Cardiac muscle cell (in vitro differentiated cells and primary cell): ENCODE measurements around the gene RNASE7. TPM values are rescaled to one million over a fixed set of nuclear protein-coding genes. Genes with fewer than 3 reads are reported as not detected.

ENCODE experiments used
- DNase-seq, 2 donors: peaks; one replicate each; pipeline versions ENCODE4 v3.0.0 to v3.0.0-alpha.2; 2010 to 2017; ENCODE audit warnings: low read depth in 1 of 2, low spot score in 1 of 2
- H3K27ac ChIP-seq: fragments of 200-600 bp; sonication (generic); 2 replicates; pipeline ENCODE4 v1.5.1; 2016
- H3K27me3 ChIP-seq: fragments of 200-600 bp; sonication (generic); 2 replicates; pipeline ENCODE4 v1.6.0; 2016; ENCODE audit warnings: control low read depth
- H3K36me3 ChIP-seq: fragments of 200-600 bp; sonication (generic); 2 replicates; pipeline ENCODE4 v1.5.1; 2016; ENCODE audit warnings: control low read depth
- H3K4me1 ChIP-seq: fragments of 200-600 bp; sonication (generic); 2 replicates; pipeline ENCODE4 v1.8.1; 2017; ENCODE audit warnings: low read depth, mild to moderate bottlenecking, mixed run types
- H3K4me3 ChIP-seq: fragments of 200-600 bp; sonication (generic); 2 replicates; pipeline ENCODE4 v1.5.1; 2016; ENCODE audit warnings: mild to moderate bottlenecking
- H3K9me3 ChIP-seq: fragments of 200-600 bp; sonication (generic); 2 replicates; pipeline ENCODE4 v1.5.1; 2017; ENCODE audit warnings: low read depth, mild to moderate bottlenecking, control low read depth
- polyA plus RNA-seq: library from polyadenylated mRNA; unstranded; fragments of >200 nt; fragmentation: Nextera tagmentation; extraction: Ambion mirVana; gene quantifications from 2 replicates; pipeline ENCODE4 v1.2.1, GENCODE V29; 2016
- total RNA-seq: library from RNA; depleted of rRNA; stranded (reverse); fragments of >200 nt; gene quantifications from 2 replicates; pipeline ENCODE4 v1.2.3, GENCODE V29; 2016
- TF ChIP-seq, protein P1 (sequence below): IDR thresholded peaks from 2 replicates; pipeline ENCODE4 v1.5.1; 2012; ENCODE audit warnings: low read depth, mild to moderate bottlenecking, low read length

RNASE7 gene
- total and polyA plus RNA-seq, 2 experiments from 2014 or later, result not detected

GRCh38 chr14:21075719-21076437 is 33.7 kb downstream of the RNASE7 start:
- Histone ChIP-seq H3K4me1 (peaks cover 8% of the 10 kb centered on the region), H3K4me3 (no peak overlapping the region), H3K36me3 (peaks cover 32% of the 10 kb centered on the region), H3K9me3 (no peaks in the 10 kb centered on the region), H3K27ac (no peak overlapping the region), H3K27me3 (no peaks in the 10 kb centered on the region)
- no peak for DNase-seq
- TF ChIP-seq, protein P1, sequence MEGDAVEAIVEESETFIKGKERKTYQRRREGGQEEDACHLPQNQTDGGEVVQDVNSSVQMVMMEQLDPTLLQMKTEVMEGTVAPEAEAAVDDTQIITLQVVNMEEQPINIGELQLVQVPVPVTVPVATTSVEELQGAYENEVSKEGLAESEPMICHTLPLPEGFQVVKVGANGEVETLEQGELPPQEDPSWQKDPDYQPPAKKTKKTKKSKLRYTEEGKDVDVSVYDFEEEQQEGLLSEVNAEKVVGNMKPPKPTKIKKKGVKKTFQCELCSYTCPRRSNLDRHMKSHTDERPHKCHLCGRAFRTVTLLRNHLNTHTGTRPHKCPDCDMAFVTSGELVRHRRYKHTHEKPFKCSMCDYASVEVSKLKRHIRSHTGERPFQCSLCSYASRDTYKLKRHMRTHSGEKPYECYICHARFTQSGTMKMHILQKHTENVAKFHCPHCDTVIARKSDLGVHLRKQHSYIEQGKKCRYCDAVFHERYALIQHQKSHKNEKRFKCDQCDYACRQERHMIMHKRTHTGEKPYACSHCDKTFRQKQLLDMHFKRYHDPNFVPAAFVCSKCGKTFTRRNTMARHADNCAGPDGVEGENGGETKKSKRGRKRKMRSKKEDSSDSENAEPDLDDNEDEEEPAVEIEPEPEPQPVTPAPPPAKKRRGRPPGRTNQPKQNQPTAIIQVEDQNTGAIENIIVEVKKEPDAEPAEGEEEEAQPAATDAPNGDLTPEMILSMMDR, result no peak

GRCh38 chr14:21077672-21078071 is 35.5 kb downstream of the RNASE7 start:
- Histone ChIP-seq H3K27me3 (no peaks in the 10 kb centered on the region), H3K9me3 (no peaks in the 10 kb centered on the region), H3K4me3 (no peak overlapping the region), H3K4me1 (no peaks in the 10 kb centered on the region), H3K27ac (no peak overlapping the region), H3K36me3 (peaks cover 38% of the 10 kb centered on the region)
- DNase-seq, result no peak
- TF ChIP-seq, protein P1, result no peak

DNA sequence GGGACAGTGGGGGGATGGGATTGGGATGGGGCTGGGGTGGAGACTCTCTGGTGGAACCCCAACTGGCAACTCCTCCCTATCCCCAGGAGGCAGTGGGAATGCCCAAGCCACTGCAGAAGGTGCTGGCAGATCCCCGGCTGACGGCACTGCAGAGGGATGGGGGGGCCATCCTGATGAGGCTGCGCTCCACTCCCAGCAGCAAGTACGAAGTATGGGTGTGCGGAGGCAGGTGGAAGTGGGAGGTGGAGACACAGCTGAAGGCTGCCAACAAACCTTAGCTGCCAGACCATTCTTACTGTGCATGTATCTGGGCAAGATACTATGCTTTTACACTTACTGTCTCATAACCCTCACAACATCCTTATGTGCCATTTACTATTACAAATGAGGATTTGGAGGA is 36.1 kb downstream of the RNASE7 start:
- TF ChIP-seq, protein P1, result no peak
- peaks cover 42% of the 10 kb centered on the region for H3K36me3 ChIP-seq

DNA sequence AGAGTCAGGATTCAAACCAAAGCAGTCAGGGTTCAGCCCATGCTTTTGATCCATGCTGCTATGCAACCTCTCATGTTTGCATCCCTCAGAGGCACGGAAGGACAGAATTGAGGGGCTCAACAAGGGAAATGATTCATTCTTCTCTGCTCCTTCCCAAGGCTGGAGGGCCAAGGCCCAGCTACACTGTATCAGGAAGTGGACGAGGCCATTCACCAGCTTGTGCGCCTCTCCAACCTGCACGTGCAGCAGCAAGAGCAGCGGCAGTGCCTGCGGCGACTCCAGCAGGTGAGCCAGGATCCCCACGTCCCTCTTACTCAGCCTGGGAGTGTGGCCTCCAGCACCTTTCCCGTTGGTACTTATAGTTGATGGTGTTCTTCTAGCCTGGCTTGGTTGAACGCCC is 36.6 kb downstream of the RNASE7 start:
- H3K9me3 ChIP-seq, result no peaks in the 10 kb centered on the region
- H3K27me3 ChIP-seq, result no peaks in the 10 kb centered on the region
- TF ChIP-seq, protein P1, result no peak
- no peak for DNase-seq
- H3K4me1 ChIP-seq, result no peaks in the 10 kb centered on the region
- no peak overlapping the region for H3K4me3 ChIP-seq
- H3K36me3 ChIP-seq, result peaks cover 42% of the 10 kb centered on the region
- H3K27ac ChIP-seq, result no peak overlapping the region

More for the DNA sequence above, 36.1 kb downstream of the RNASE7 start:
- H3K27me3 ChIP-seq, result no peaks in the 10 kb centered on the region
- no peaks in the 10 kb centered on the region for H3K9me3 ChIP-seq
- no peaks in the 10 kb centered on the region for H3K4me1 ChIP-seq
- no peak overlapping the region for H3K4me3 ChIP-seq
- H3K27ac ChIP-seq, result no peak overlapping the region
- DNase-seq, result no peak

- Histone ChIP-seq H3K9me3 (no peaks in the 10 kb centered on the region), H3K4me1 (peaks cover 6% of the 10 kb centered on the region), H3K27ac (no peak overlapping the region), H3K36me3 (peaks cover 40% of the 10 kb centered on the region), H3K4me3 (no peak overlapping the region), H3K27me3 (no peaks in the 10 kb centered on the region)
- no peak for DNase-seq
- TF ChIP-seq, protein P1, result no peak
Measured at GRCh38 chr14:21081521-21082142, 39.5 kb downstream of the RNASE7 start.
